ENCODE results near the gene GNAS.

Gene GNAS

DNA sequence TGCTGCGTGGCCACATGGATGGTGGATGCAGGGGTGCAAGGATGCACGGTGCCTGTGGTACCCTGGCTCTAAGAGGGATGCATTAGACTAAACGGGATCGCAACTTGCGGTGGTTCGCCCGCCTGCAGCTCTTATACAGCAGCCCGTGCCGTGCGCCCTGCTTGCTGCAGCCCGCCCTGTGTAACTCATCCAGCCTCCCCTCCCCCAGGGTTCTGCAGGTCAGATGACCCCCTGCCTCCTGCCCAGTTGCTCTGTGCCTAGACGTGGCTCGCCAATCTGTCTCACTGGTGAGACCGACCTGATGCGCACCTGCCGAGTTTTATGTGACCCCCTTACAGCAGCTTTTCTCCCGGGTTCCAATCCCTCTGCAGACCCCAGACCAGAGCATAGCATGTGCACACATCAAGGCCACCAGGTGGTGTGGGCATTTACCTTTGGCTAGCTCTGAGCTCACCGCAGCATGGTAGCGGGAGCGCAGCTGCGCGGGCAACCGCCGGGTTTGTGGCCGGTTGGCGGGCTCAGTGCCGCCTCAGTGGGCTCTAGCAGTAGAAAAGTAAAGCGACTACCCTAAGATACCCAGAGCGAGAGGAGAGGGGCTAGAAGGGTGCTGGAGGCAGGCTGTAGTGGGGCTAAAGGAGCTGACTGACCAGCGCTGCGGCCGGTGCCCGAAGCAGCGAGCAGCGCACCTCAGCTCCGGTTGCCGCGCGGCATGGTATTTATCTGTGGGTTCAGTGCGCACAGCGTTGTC is 1.1 kb upstream of the GNAS start:
- Histone ChIP-seq H3K9me3 (no peaks in the 10 kb centered on the region), H3K27ac (no peak overlapping the region), H3K4me1 (ENCODE audit: control insufficient read depth in 1 of 2, insufficient read depth in 1 of 2, low read depth in 1 of 2, low read length in 1 of 2) (no peaks in the 10 kb centered on the region), H3K36me3 (no peaks in the 10 kb centered on the region), H3K4me3 (ENCODE audit: low read depth in 1 of 2, low read length in 1 of 2) (no peak overlapping the region), H3K27me3 (peaks cover 100% of the 10 kb centered on the region)
- TF ChIP-seq, protein P1, sequence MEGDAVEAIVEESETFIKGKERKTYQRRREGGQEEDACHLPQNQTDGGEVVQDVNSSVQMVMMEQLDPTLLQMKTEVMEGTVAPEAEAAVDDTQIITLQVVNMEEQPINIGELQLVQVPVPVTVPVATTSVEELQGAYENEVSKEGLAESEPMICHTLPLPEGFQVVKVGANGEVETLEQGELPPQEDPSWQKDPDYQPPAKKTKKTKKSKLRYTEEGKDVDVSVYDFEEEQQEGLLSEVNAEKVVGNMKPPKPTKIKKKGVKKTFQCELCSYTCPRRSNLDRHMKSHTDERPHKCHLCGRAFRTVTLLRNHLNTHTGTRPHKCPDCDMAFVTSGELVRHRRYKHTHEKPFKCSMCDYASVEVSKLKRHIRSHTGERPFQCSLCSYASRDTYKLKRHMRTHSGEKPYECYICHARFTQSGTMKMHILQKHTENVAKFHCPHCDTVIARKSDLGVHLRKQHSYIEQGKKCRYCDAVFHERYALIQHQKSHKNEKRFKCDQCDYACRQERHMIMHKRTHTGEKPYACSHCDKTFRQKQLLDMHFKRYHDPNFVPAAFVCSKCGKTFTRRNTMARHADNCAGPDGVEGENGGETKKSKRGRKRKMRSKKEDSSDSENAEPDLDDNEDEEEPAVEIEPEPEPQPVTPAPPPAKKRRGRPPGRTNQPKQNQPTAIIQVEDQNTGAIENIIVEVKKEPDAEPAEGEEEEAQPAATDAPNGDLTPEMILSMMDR (IDR thresholded peaks at IDR 0.05): no peak

DNA sequence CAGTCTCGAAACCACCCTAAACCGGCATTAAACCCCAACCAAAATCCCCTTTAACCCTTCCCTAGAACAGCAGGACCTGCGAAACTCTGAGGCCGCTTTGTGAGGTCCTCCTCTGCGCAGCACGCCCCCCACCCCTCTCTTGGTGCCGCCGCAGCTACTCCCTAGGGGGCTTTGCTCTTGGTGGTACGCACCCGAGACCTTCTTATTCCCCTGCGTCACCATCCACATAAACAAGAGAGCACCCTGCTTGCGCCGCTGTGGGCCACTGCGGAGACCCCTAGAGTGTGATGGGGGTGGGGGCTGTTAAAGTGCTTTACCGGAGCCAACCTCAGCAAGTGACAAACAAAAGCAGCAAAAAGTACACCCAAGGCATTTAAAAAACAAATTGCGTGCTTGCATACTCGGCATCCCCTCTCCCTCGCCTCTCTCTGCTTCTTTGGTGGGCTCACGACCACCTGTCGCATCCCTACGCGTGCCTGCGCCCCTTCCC is 502 bp upstream of the GNAS start:
- peaks cover 100% of the 10 kb centered on the region for H3K27me3 ChIP-seq
- TF ChIP-seq, protein P1 (IDR thresholded peaks at IDR 0.05): no peak

DNA sequence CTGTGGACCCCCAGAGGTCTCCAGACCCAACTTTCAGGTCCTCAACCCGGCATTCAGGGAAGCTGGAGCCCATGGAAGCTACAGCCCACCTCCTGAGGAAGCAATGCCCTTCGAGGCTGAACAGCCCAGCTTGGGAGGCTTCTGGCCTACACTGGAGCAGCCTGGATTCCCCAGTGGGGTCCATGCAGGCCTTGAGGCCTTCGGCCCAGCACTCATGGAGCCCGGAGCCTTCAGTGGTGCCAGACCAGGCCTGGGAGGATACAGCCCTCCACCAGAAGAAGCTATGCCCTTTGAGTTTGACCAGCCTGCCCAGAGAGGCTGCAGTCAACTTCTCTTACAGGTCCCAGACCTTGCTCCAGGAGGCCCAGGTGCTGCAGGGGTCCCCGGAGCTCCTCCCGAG is 950 bp downstream of the GNAS start:
- H3K27me3 ChIP-seq: peaks cover 100% of the 10 kb centered on the region
- H3K9me3 ChIP-seq: no peaks in the 10 kb centered on the region
- TF ChIP-seq, protein P1 (IDR thresholded peaks at IDR 0.05): no peak
- H3K4me1 ChIP-seq (ENCODE audit: control insufficient read depth in 1 of 2, insufficient read depth in 1 of 2, low read depth in 1 of 2, low read length in 1 of 2): no peaks in the 10 kb centered on the region
- H3K36me3 ChIP-seq: no peaks in the 10 kb centered on the region
- H3K4me3 ChIP-seq (ENCODE audit: low read depth in 1 of 2, low read length in 1 of 2): no peak overlapping the region
- no peak overlapping the region for H3K27ac ChIP-seq

More for the DNA sequence above, 502 bp upstream of the GNAS start:
- no peak overlapping the region for H3K4me3 ChIP-seq (ENCODE audit: low read depth in 1 of 2, low read length in 1 of 2)
- H3K9me3 ChIP-seq: no peaks in the 10 kb centered on the region
- no peaks in the 10 kb centered on the region for H3K36me3 ChIP-seq
- no peaks in the 10 kb centered on the region for H3K4me1 ChIP-seq (ENCODE audit: control insufficient read depth in 1 of 2, insufficient read depth in 1 of 2, low read depth in 1 of 2, low read length in 1 of 2)
- H3K27ac ChIP-seq: no peak overlapping the region

DNA sequence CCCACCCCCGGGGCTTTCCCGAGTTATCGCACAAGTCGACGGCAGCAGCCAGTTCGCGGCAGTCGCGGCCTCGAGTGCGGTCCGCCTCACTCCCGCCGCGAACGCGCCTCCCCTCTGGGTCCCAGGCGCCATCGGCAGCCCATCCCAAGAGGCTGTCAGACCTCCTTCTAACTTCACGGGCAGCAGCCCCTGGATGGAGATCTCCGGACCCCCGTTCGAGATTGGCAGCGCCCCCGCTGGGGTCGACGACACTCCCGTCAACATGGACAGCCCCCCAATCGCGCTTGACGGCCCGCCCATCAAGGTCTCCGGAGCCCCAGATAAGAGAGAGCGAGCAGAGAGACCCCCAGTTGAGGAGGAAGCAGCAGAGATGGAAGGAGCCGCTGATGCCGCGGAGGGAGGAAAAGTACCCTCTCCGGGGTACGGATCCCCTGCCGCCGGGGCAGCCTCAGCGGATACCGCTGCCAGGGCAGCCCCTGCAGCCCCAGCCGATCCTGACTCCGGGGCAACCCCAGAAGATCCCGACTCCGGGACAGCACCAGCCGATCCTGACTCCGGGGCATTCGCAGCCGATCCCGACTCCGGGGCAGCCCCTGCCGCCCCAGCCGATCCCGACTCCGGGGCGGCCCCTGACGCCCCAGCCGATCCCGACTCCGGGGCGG is 1.6 kb downstream of the GNAS start:
- H3K36me3 ChIP-seq: no peaks in the 10 kb centered on the region
- no peak overlapping the region for H3K27ac ChIP-seq
- no peak overlapping the region for H3K4me3 ChIP-seq (ENCODE audit: low read depth in 1 of 2, low read length in 1 of 2)
- H3K27me3 ChIP-seq: peaks cover 100% of the 10 kb centered on the region
- H3K4me1 ChIP-seq (ENCODE audit: control insufficient read depth in 1 of 2, insufficient read depth in 1 of 2, low read depth in 1 of 2, low read length in 1 of 2): no peaks in the 10 kb centered on the region
- TF ChIP-seq, protein P1 (IDR thresholded peaks at IDR 0.05): no peak
- H3K9me3 ChIP-seq: no peaks in the 10 kb centered on the region

DNA sequence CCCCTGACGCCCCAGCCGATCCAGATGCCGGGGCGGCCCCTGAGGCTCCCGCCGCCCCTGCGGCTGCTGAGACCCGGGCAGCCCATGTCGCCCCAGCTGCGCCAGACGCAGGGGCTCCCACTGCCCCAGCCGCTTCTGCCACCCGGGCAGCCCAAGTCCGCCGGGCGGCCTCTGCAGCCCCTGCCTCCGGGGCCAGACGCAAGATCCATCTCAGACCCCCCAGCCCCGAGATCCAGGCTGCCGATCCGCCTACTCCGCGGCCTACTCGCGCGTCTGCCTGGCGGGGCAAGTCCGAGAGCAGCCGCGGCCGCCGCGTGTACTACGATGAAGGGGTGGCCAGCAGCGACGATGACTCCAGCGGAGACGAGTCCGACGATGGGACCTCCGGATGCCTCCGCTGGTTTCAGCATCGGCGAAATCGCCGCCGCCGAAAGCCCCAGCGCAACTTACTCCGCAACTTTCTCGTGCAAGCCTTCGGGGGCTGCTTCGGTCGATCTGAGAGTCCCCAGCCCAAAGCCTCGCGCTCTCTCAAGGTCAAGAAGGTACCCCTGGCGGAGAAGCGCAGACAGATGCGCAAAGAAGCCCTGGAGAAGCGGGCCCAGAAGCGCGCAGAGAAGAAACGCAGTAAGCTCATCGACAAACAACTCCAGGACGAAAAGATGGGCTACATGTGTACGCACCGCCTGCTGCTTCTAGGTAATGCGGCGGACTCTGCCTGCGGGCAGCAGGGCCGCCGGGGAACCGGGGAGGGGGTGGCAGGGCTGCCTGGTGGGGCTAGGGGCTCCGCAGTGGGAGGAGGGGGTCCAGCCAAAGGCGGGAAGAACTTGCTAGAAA is 2.3 kb downstream of the GNAS start:
- H3K9me3 ChIP-seq: no peaks in the 10 kb centered on the region
- no peaks in the 10 kb centered on the region for H3K36me3 ChIP-seq
- H3K4me1 ChIP-seq (ENCODE audit: control insufficient read depth in 1 of 2, insufficient read depth in 1 of 2, low read depth in 1 of 2, low read length in 1 of 2): no peaks in the 10 kb centered on the region
- no peak overlapping the region for H3K27ac ChIP-seq
- H3K4me3 ChIP-seq (ENCODE audit: low read depth in 1 of 2, low read length in 1 of 2): no peak overlapping the region
- H3K27me3 ChIP-seq: peaks cover 100% of the 10 kb centered on the region
- TF ChIP-seq, protein P1 (IDR thresholded peaks at IDR 0.05): no peak
